ENCODE measurements around the gene OR1S1. TPM values are rescaled to one million over a fixed set of nuclear protein-coding genes. Genes with fewer than 3 reads are reported as not detected.

OR1S1 gene
- total and polyA plus RNA-seq, 2 donors (not counting 3 experiments of a cell fraction or from before 2014, with no cell fraction given) = not detected

DNA sequence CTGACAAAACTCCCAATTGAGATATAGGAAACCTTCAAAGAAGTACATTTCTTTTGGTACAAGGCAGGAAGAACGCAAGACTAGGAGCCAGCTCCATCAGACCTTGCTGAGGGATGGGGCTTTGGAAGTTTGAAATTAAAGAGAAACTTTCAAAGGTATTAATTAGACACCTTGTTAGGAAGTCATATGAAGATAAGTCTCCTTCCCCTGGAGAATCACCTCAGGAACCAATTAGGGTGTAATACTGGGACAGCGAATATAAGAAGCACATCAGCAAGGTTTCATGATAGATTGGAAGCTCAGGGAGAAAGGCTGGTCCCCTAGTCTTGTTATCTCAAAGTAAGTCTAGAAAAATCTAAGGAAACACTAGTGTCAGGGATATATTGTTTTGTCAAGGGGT, 23.8 kb upstream of the OR1S1 start, which contains the start of gene OR9Q2:
Gene OR9Q2 (plus strand): TSS at position 301 of the 400 bp plus-strand sequence. CDS start 1,421 bp downstream, outside the sequence.
- CTCF ChIA-PET = no interaction called here
- TF ChIP-seq POLR2AphosphoS5 (IDR thresholded peaks at IDR 0.05; ENCODE audit: insufficient read depth, low read depth, low read length) = no peak
- TF ChIP-seq GATA2 (IDR thresholded peaks at IDR 0.05; ENCODE audit: insufficient read depth, insufficient read length, low read depth, low read length) = no peak
- TF ChIP-seq CTCF (IDR thresholded peaks at IDR 0.05; ENCODE audit: extremely low read depth in 1 of 2, insufficient read depth in 1 of 2, low read depth in 1 of 2, low read length in 2 of 2) = no peak
- TF ChIP-seq FOS (IDR thresholded peaks at IDR 0.05; ENCODE audit: borderline replicate concordance, insufficient read depth, low read length) = no peak
- TF ChIP-seq JUN (IDR thresholded peaks at IDR 0.05; ENCODE audit: borderline replicate concordance, insufficient read depth, insufficient read length, low read depth) = no peak
- TF ChIP-seq MYC (IDR thresholded peaks at IDR 0.05; ENCODE audit: low read depth, low read length) = no peak
- no peak for TF ChIP-seq EZH2 (IDR thresholded peaks at IDR 0.05; ENCODE audit: borderline replicate concordance, low read depth, low read length, severe bottlenecking)
- TF ChIP-seq, protein P1, sequence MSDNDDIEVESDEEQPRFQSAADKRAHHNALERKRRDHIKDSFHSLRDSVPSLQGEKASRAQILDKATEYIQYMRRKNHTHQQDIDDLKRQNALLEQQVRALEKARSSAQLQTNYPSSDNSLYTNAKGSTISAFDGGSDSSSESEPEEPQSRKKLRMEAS (IDR thresholded peaks at IDR 0.05; ENCODE audit: insufficient read depth, insufficient read length) = no peak
- no peak for TF ChIP-seq POLR2A (IDR thresholded peaks at IDR 0.05; ENCODE audit: low read depth, low read length)
- no peaks in the 10 kb centered on the region for H3K79me2 ChIP-seq (ENCODE audit: control insufficient read depth, insufficient read depth, low read length)
- no peak within 1 kb of the TSS for H3K4me2 ChIP-seq (ENCODE audit: insufficient read depth, low read length)
- H3K9ac ChIP-seq (replicated peaks; ENCODE audit: extremely low read depth, insufficient read depth, low read length) = no peak within 1 kb of the TSS
- POLR2A ChIA-PET = no interaction called here
- no peaks in the 10 kb centered on the region for H3K27me3 ChIP-seq (ENCODE audit: control insufficient read depth in 2 of 2, insufficient read depth in 2 of 2, low read length in 2 of 2)
- intact Hi-C loops (cut with micrococcal nuclease) = no loop called here
- H3K36me3 ChIP-seq (ENCODE audit: control insufficient read depth in 2 of 2, extremely low read depth in 1 of 2, insufficient read depth in 2 of 2, low read length in 2 of 2) = no peaks in the 10 kb centered on the region
- H3K9me3 ChIP-seq (replicated peaks; ENCODE audit: control insufficient read depth, insufficient read depth, low read length) = no peaks in the 10 kb centered on the region
- no peak within 1 kb of the TSS for H3K27ac ChIP-seq (ENCODE audit: insufficient read depth, low read depth, low read length)
- BruUV-seq (replicated peaks) = no TSS peak
- H3K4me1 ChIP-seq (ENCODE audit: control insufficient read depth, extremely low read depth, insufficient read depth, low read length) = no peaks in the 10 kb centered on the region
- dilution Hi-C loops (cut with MboI; ENCODE audit: extremely low pct_ligation_motif_present, low sequenced_read_pairs) = no loop called here
- H2AFZ ChIP-seq (ENCODE audit: low read depth, low read length) = no peak within 1 kb of the TSS
- H4K20me1 ChIP-seq (replicated peaks; ENCODE audit: control insufficient read depth, extremely low read depth, insufficient read depth, low read length) = no peaks in the 10 kb centered on the region
- DNase-seq (ENCODE audit: low read depth, low spot score) (no peak), FAIRE-seq (no peak)
- H3K9me1 ChIP-seq (replicated peaks; ENCODE audit: control insufficient read depth, extremely low read depth, insufficient read depth, low read length) = no peaks in the 10 kb centered on the region
- no peak within 1 kb of the TSS for H3K4me3 ChIP-seq (replicated peaks in 1 of 3; ENCODE audit: insufficient read depth in 1 of 3, low read depth in 1 of 3, low read length in 3 of 3)

Data from endothelial cell of umbilical vein (primary cell).